Sigmoid colon (tissue), 7 donors: ENCODE results near the gene HDAC4. TPM values are rescaled to one million over a fixed set of nuclear protein-coding genes. Genes with fewer than 3 reads are reported as not detected.
A peak's percentile ranks its signal among the peaks of the same experiment; 100 is the strongest.

Experiments used
- DNase-seq: peaks from one replicate; pipeline ENCODE4 v3.0.0-alpha.2; 2019
- H3K27ac ChIP-seq, 4 donors: fragments of 200-600 bp; sonication (generic); one replicate each; pipeline ENCODE4 v1.5.1; 2016 to 2019; ENCODE audit warnings: mild to moderate bottlenecking in 1 of 4
- H3K27me3 ChIP-seq, 3 donors: fragments of 200-600 bp; sonication (generic); one replicate each; pipeline ENCODE4 v1.5.1; 2019; ENCODE audit warnings: mild to moderate bottlenecking in 1 of 3
- H3K36me3 ChIP-seq, 4 donors: fragments of 200-600 bp; sonication (generic); one replicate each; pipeline ENCODE4 v1.5.1; 2016 to 2019
- H3K4me1 ChIP-seq, 4 donors: fragments of 200-600 bp; sonication (generic); one replicate each; pipeline ENCODE4 v1.5.1; 2017 to 2019
- H3K4me3 ChIP-seq, 4 donors: fragments of 200-600 bp; sonication (generic); one replicate each; pipeline ENCODE4 v1.5.1; 2017 to 2019; ENCODE audit warnings: mild to moderate bottlenecking in 2 of 4, moderate library complexity in 1 of 4
- H3K9me3 ChIP-seq, 4 donors: fragments of 200-600 bp in 3 of 4; sonication (generic) in 3 of 4; one replicate each; pipeline versions ENCODE4 v1.5.1 to v1.6.1; 2013 to 2019
- CTCF ChIP-seq, 4 experiments: fragments of 450-650 bp in 3 of 4; fragments of 200-600 bp in 1 of 4; IDR thresholded peaks; one replicate each; pipeline ENCODE4 v1.5.1; 2016 to 2019; ENCODE audit warnings: antibody characterized with exemption in 4 of 4, mild to moderate bottlenecking in 3 of 4, moderate library complexity in 2 of 4
- EP300 ChIP-seq, 4 donors: sonication (generic); formaldehyde crosslinking; IDR thresholded peaks; one replicate each; pipeline ENCODE4 v1.6.1; 2017; ENCODE audit warnings: antibody characterized with exemption in 4 of 4
- POLR2A ChIP-seq, 2 donors: fragments of 450-650 bp; IDR thresholded peaks; one replicate each; pipeline ENCODE4 v1.6.1; 2016; ENCODE audit warnings: antibody characterized with exemption in 2 of 2, mild to moderate bottlenecking in 2 of 2, moderate library complexity in 2 of 2
- POLR2AphosphoS5 ChIP-seq, 4 donors: sonication (generic); formaldehyde crosslinking; IDR thresholded peaks; one replicate each; pipeline ENCODE4 v1.6.1; 2017; ENCODE audit warnings: antibody characterized with exemption in 4 of 4
- WGBS, 2 donors: extraction: QIAGEN DNeasy Blood & Tissue Kit; methylation state at CpG; one replicate each; pipeline ENCODE4 v1.1.7; 2013; 5-methylcytosine and 5-hydroxymethylcytosine counted together
- intact Hi-C: fragments of 100-400 bp; cut with DNase I; formaldehyde crosslinking; loops from one replicate; pipeline ENCODE4 v1.15.1; 2023
- polyA plus RNA-seq, 3 donors: library from polyadenylated mRNA; stranded (reverse); fragments of 200-250 nt; gene quantifications; one replicate each; pipeline ENCODE4 v1.2.3, GENCODE V29; 2013
- total RNA-seq, 4 donors: library from RNA; depleted of rRNA; stranded (reverse); fragments of >200 nt; gene quantifications; one replicate each; pipeline ENCODE4 v1.1.0, GENCODE V29; 2016
- donor health status: healthy with polysubstance abuse.
- donor health status: Bipolar disorder and iron deficiency.
- donor health status: healthy.

The HDAC4 gene
- total and polyA plus RNA-seq, 7 donors: 1.8 to 196 (median 77.0) TPM

GRCh38 chr2:239397931-239398471 is 2.8 kb downstream of the HDAC4 start:
- WGBS, 2 donors: 87 to 90% methylated on average over 16 of the region's 16 CpGs
- H3K9me3 ChIP-seq: no peaks in the 10 kb centered on the region
- peak overlapping the region in 3 of 4 donors; percentile 87 to 95 (median 87) for H3K27ac ChIP-seq
- TF ChIP-seq POLR2AphosphoS5 (IDR thresholded peaks at IDR 0.05): no peak
- TF ChIP-seq POLR2A (IDR thresholded peaks at IDR 0.05): no peak
- TF ChIP-seq EP300 (IDR thresholded peaks at IDR 0.05): no peak
- no peak for TF ChIP-seq CTCF (IDR thresholded peaks at IDR 0.05)
- peak overlapping the region in 2 of 4 donors; percentile 63 to 76 for H3K4me3 ChIP-seq
- H3K36me3 ChIP-seq: no peaks in the 10 kb centered on the region
- DNase-seq: peak; percentile 69
- H3K4me1 ChIP-seq: peaks cover 4 to 72% (median 69%) of the 10 kb centered on the region in 4 donors
- no peaks in the 10 kb centered on the region for H3K27me3 ChIP-seq
- intact Hi-C loops: loop anchor here (2.0 to 5.0 kb wide), 3 partner anchors 49 to 176 kb away; no protein-coding TSS in a partner anchor

- Histone ChIP-seq H3K36me3 (no peaks in the 10 kb centered on the region), H3K9me3 (no peaks in the 10 kb centered on the region), H3K4me1 (peaks cover 4 to 76% (median 72%) of the 10 kb centered on the region in 4 donors), H3K27me3 (no peaks in the 10 kb centered on the region), H3K4me3 (no peak overlapping the region), H3K27ac (peak overlapping the region in 3 of 4 donors; percentile 87 to 95 (median 87))
- 71 to 75% methylated on average over 19 of the region's 19 CpGs for WGBS, 2 donors
- TF ChIP-seq POLR2AphosphoS5 (IDR thresholded peaks at IDR 0.05): peak; percentile 84 to 93 (median 91)
- TF ChIP-seq POLR2A (IDR thresholded peaks at IDR 0.05): peak; percentile 38 to 57
- peak; percentile 93 to 99 (median 98) for TF ChIP-seq EP300 (IDR thresholded peaks at IDR 0.05)
- no peak for TF ChIP-seq CTCF (IDR thresholded peaks at IDR 0.05)
- intact Hi-C loops: loop anchor here (2.0 to 5.0 kb wide), 3 partner anchors 48 to 175 kb away; no protein-coding TSS in a partner anchor
- DNase-seq: peak; percentile 95
These were observed 3.7 kb downstream of the HDAC4 start for GRCh38 chr2:239396881-239397681.

GRCh38 chr2:239395524-239395923 is 5.3 kb downstream of the HDAC4 start:
- Histone ChIP-seq H3K36me3 (no peaks in the 10 kb centered on the region), H3K27ac (peak overlapping the region in 3 of 4 donors; percentile 87 to 95 (median 87)), H3K27me3 (no peaks in the 10 kb centered on the region), H3K4me1 (peaks cover 4 to 89% (median 85%) of the 10 kb centered on the region in 4 donors), H3K9me3 (no peaks in the 10 kb centered on the region), H3K4me3 (no peak overlapping the region)
- no peak for TF ChIP-seq POLR2AphosphoS5 (IDR thresholded peaks at IDR 0.05)
- no peak for TF ChIP-seq POLR2A (IDR thresholded peaks at IDR 0.05)
- TF ChIP-seq CTCF (IDR thresholded peaks at IDR 0.05): no peak
- no peak for TF ChIP-seq EP300 (IDR thresholded peaks at IDR 0.05)
- DNase-seq: peak; percentile 64
- intact Hi-C loops: loop anchor here (2.0 to 5.0 kb wide), 3 partner anchors 27 to 173 kb away; no protein-coding TSS in a partner anchor
- WGBS, 2 donors: 78 to 82% methylated on average over 6 of the region's 6 CpGs

- intact Hi-C loops: loop anchor here (2.0 to 5.0 kb wide), 3 partner anchors 26 to 173 kb away; no protein-coding TSS in a partner anchor
- Histone ChIP-seq H3K27me3 (no peaks in the 10 kb centered on the region), H3K27ac (peak overlapping the region in 3 of 4 donors; percentile 87 to 95 (median 87)), H3K36me3 (no peaks in the 10 kb centered on the region), H3K4me1 (peaks cover 4 to 90% (median 86%) of the 10 kb centered on the region in 4 donors), H3K9me3 (no peaks in the 10 kb centered on the region), H3K4me3 (no peak overlapping the region)
- 90 to 96% methylated on average over 1 of the region's 1 CpG for WGBS, 2 donors
- DNase-seq: peak; percentile 61
- TF ChIP-seq POLR2A (IDR thresholded peaks at IDR 0.05) (no peak), CTCF (IDR thresholded peaks at IDR 0.05) (no peak)
These were observed 5.8 kb downstream of the HDAC4 start for GRCh38 chr2:239394978-239395377.
